Measurements from ENCODE around the gene RASGRP1.

The RASGRP1 gene

GRCh38 chr15:38563723-38564519, 693 bp downstream of the RASGRP1 start:
- no peak for FAIRE-seq

DNA sequence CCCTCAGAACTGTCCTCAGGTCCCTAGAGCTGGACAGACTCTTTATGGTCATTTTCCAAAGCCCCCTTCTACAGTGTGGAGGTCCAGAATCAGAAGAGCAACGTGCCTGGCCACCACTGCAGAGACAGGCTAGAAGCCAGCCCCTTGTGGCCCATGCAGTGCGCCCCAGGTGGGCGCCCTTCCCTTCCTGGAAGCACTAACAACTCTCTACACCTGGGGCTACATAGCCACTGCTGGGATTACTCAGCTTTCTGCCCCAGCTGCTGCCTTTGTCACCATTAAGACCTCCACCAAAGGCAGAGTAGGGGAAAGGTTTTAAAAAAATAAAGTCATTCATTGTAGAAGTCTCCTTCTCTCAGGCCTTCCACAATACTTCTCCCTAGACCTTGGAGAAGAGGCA, 2.3 kb downstream of the RASGRP1 start:
- FAIRE-seq = no peak

GRCh38 chr15:38560456-38560926, 4.1 kb downstream of the RASGRP1 start:
- no peak for FAIRE-seq

GRCh38 chr15:38559636-38560307, 4.8 kb downstream of the RASGRP1 start:
- FAIRE-seq = no peak

DNA sequence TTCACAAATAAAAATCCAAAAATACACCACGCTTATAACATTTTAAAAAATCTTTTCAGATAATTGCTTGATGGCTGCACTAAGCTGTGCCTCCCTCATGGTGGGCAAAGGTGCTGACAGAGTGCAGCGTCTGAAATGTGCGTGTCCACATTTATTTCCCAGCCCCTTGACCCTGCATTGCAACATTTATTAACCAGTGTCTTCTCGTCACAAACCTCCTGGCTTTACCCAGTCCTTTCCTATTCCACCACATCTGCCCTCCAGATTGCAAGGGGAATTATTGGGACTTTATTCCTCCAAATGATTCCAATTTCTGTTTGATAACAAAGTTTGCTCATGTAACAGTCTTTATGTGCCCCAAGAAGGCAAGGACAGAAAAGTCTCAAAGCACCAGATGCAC, 5.5 kb downstream of the RASGRP1 start:
- no peak for FAIRE-seq

- FAIRE-seq = no peak
Measured at GRCh38 chr15:38558372-38559059, 6.1 kb downstream of the RASGRP1 start.

DNA sequence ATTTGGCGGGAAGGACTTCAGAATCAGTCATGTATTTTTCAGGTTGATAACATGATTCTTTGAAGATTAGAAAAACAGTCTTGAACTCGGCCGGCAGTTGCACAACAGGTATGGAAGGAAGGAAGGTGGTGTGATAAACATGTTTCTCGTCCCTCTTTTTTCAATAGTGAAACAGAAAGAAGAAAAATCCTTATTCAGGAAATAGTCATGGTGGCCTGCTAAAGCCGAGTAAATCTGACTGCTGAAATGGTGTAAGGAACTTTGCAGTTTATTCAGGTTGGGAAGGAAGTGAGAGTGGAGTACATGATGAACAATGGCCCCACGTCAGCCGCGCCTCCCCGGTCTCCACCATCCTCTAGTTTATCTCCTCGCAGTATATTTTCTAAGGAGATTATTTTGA, 6.7 kb downstream of the RASGRP1 start:
- no peak for FAIRE-seq

- FAIRE-seq = no peak
Measured at GRCh38 chr15:38555686-38556334, 8.8 kb downstream of the RASGRP1 start.

- FAIRE-seq = no peak
Measured at GRCh38 chr15:38554354-38554753, 10.3 kb downstream of the RASGRP1 start.

- no peak for FAIRE-seq
Measured at GRCh38 chr15:38553071-38553470, 11.5 kb downstream of the RASGRP1 start.

GRCh38 chr15:38551720-38552648, 12.6 kb downstream of the RASGRP1 start:
- FAIRE-seq = no peak

DNA sequence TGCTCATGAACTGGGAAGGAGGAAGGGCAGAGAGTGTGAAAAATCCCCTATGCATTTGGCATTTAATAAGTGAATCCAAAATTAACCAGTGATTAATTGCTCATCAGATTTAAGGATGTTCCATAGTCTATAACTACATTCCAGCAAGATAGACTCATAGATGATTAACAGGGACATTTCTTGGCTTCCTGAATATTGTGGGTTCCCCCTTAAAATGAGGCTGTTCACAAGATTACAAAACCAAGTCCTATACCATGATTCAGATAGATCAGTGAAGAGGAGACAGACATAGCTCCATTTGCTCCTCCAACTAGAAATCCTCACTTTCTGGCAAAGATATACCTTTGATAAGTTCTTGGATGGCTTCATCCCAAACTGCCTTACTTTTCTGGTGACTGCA, 15.4 kb downstream of the RASGRP1 start:
- no peak for FAIRE-seq

- no peak for FAIRE-seq
Measured at GRCh38 chr15:38547255-38547997, 17.2 kb downstream of the RASGRP1 start.

- no peak for FAIRE-seq
Measured at GRCh38 chr15:38545179-38545578, 19.4 kb downstream of the RASGRP1 start.

- FAIRE-seq = no peak
Measured at GRCh38 chr15:38541026-38541425, 23.6 kb downstream of the RASGRP1 start.

- FAIRE-seq = no peak
Measured at GRCh38 chr15:38540510-38540909, 24.1 kb downstream of the RASGRP1 start.

GRCh38 chr15:38539008-38539343, 25.6 kb downstream of the RASGRP1 start:
- no peak for FAIRE-seq

DNA sequence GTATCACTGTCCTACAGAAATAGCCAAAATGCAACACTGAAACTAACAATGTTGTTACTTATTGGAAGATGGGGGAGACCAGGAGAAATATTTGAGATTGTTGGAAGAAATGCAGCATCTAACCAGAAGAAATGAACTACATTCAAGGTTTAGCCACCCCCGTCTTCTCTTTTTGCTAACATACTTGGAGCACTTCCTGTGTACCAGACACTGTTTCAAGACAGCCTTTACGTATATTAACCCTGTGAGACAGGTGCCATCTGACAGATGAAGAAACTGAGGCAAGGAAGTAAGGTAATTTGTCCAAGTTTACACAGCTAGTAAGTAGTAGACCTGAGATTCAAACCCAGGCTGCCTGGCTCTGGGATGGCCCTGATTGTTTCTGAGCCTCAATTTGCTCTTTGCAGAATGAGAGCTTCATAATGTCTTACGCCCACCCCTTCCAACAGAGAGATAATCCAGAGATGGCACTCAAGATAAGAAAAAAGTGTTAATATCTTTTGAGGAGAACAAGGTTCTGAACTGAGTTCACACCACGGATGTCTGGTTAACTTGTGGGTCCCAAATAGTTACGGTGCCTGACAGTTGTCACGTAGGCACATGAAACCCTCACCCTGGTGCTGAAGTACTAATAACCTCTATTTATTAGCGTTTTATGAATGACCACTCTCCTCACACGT, 26.1 kb downstream of the RASGRP1 start:
- FAIRE-seq = no peak

GRCh38 chr15:38536201-38536676, 28.4 kb downstream of the RASGRP1 start:
- FAIRE-seq = no peak

- FAIRE-seq = no peak
Measured at GRCh38 chr15:38535491-38536200, 29.0 kb downstream of the RASGRP1 start.

Data from A204.1 (cell line).